Mucosa of descending colon (tissue), 3 donors: ENCODE measurements around the gene FHAD1. TPM values are rescaled to one million over a fixed set of nuclear protein-coding genes. Genes with fewer than 3 reads are reported as not detected.

Experiments
- ATAC-seq: fragments of 200-7000 bp; cut with Tn5 transposase; one replicate; pipeline ENCODE4 v1.9.1; 2020; ENCODE audit warnings: mild to moderate bottlenecking, moderate library complexity
- DNase-seq, 3 donors: peaks; one replicate each; pipeline ENCODE4 v3.0.0-alpha.2; 2020
- H3K36me3 ChIP-seq: fragments of 200-600 bp; one replicate; pipeline ENCODE4 v1.8.0; 2021; ENCODE audit warnings: low read depth, mild to moderate bottlenecking
- H3K4me1 ChIP-seq: fragments of 200-600 bp; one replicate; pipeline ENCODE4 v1.8.0; 2021; ENCODE audit warnings: low read depth, mild to moderate bottlenecking
- H3K4me3 ChIP-seq: fragments of 200-600 bp; one replicate; pipeline ENCODE4 v1.8.0; 2021; ENCODE audit warnings: mild to moderate bottlenecking
- H3K9me3 ChIP-seq: fragments of 200-600 bp; one replicate; pipeline ENCODE4 v1.8.0; 2021; ENCODE audit warnings: mild to moderate bottlenecking
- CTCF ChIP-seq: fragments of 200-600 bp; IDR thresholded peaks from one replicate; pipeline ENCODE4 v1.8.0; 2022; ENCODE audit warnings: antibody characterized with exemption, mild to moderate bottlenecking
- intact Hi-C, 2 donors: fragments of 100-400 bp; cut with DNase I in 1 of 2; cut with micrococcal nuclease in 1 of 2; formaldehyde crosslinking; loops; one replicate each; pipeline versions ENCODE4 v1.11.0 to v1.11.1; 2022; cut with DNase I, micrococcal nuclease
- total RNA-seq, 3 donors: library from RNA; stranded (reverse); fragmentation: NEBNext Ultra II Directional in 2 of 3; extraction: Animal tissue kit (Norgen Biotek cat#: 25700) in 2 of 3; gene quantifications; one replicate each; pipeline versions ENCODE4 v1.2.1 to v1.2.4, GENCODE V29; 2021 to 2023
- donor health status: DM: no; HTN: no; CAD: no; lungs with moderate emphysema.
- donor health status: DM: no; HTN: no; CAD: no.
- donor health status: DM: no; HTN: yes; CAD: no.

FHAD1 gene
- total RNA-seq, 3 donors from 2014 or later: 0.89 to 1.9 (median 0.99) TPM

GRCh38 chr1:15225461-15225860, 21.6 kb upstream of the FHAD1 start:
- no peak for TF ChIP-seq CTCF
- peaks cover 12% of the 10 kb centered on the region for H3K4me1 ChIP-seq
- H3K9me3 ChIP-seq: no peaks in the 10 kb centered on the region
- no peaks in the 10 kb centered on the region for H3K36me3 ChIP-seq
- DNase-seq: no peak
- H3K4me3 ChIP-seq: no peak overlapping the region
- intact Hi-C loops: no loop called here
- no peak for ATAC-seq

- Histone ChIP-seq H3K36me3 (no peaks in the 10 kb centered on the region), H3K4me1 (peaks cover 3% of the 10 kb centered on the region), H3K9me3 (no peaks in the 10 kb centered on the region), H3K4me3 (no peak overlapping the region)
- ATAC-seq: no peak
- intact Hi-C loops: no loop called here
- TF ChIP-seq CTCF: no peak
- DNase-seq: no peak
Observed at GRCh38 chr1:15226388-15227255, 20.4 kb upstream of the FHAD1 start.

GRCh38 chr1:15229707-15230131, 17.3 kb upstream of the FHAD1 start:
- peak; percentile 98 for ATAC-seq
- DNase-seq: peak; percentile 72 to 78 (median 77)
- Histone ChIP-seq H3K4me1 (peaks cover 3% of the 10 kb centered on the region), H3K9me3 (no peaks in the 10 kb centered on the region), H3K36me3 (no peaks in the 10 kb centered on the region), H3K4me3 (no peak overlapping the region)
- intact Hi-C loops: no loop called here
- TF ChIP-seq CTCF: no peak

GRCh38 chr1:15231714-15232201, 15.3 kb upstream of the FHAD1 start:
- Histone ChIP-seq H3K36me3 (no peaks in the 10 kb centered on the region), H3K4me1 (peaks cover 3% of the 10 kb centered on the region), H3K9me3 (no peaks in the 10 kb centered on the region), H3K4me3 (no peak overlapping the region)
- intact Hi-C loops: no loop called here
- no peak for TF ChIP-seq CTCF
- ATAC-seq (no peak), DNase-seq (no peak)

- no peaks in the 10 kb centered on the region for H3K9me3 ChIP-seq
- ATAC-seq (no peak), DNase-seq (no peak)
- intact Hi-C loops: no loop called here
- no peak overlapping the region for H3K4me3 ChIP-seq
- H3K36me3 ChIP-seq: no peaks in the 10 kb centered on the region
- peaks cover 3% of the 10 kb centered on the region for H3K4me1 ChIP-seq
- TF ChIP-seq CTCF: no peak
Observed at GRCh38 chr1:15233689-15234088, 13.3 kb upstream of the FHAD1 start.
